H9 (cell line): ENCODE measurements around the gene CDHR2. TPM values are rescaled to one million over a fixed set of nuclear protein-coding genes. Genes with fewer than 3 reads are reported as not detected.

Source experiments
- DNase-seq: peaks from one replicate; pipeline ENCODE4 v3.0.0-alpha.2; 2017
- H2AFZ ChIP-seq: one replicate; pipeline ENCODE4 v1.6.1; 2013; ENCODE audit warnings: mild to moderate bottlenecking, low read length, control low read depth, moderate library complexity
- H2AK5ac ChIP-seq: 2 replicates; pipeline ENCODE4 v1.6.1; 2013; ENCODE audit warnings: low read length, control low read depth, mixed read lengths; ENCODE audit not compliant: insufficient read length
- H2BK120ac ChIP-seq: one replicate; pipeline ENCODE4 v1.6.1; 2013; ENCODE audit warnings: low read depth, mild to moderate bottlenecking, low read length, control low read depth, inconsistent platforms; ENCODE audit not compliant: poor library complexity, severe bottlenecking
- H2BK12ac ChIP-seq: 2 replicates; pipeline ENCODE4 v1.6.1; 2013; ENCODE audit warnings: low read length, control low read depth, mixed read lengths, low read depth; ENCODE audit not compliant: insufficient read length
- H2BK15ac ChIP-seq: 2 replicates; pipeline ENCODE4 v1.6.1; 2013; ENCODE audit warnings: low read depth, low read length, control low read depth
- H2BK20ac ChIP-seq: one replicate; pipeline ENCODE4 v1.6.1; 2013; ENCODE audit warnings: low read depth, mild to moderate bottlenecking, low read length, control low read depth, inconsistent platforms; ENCODE audit not compliant: poor library complexity, severe bottlenecking
- H2BK5ac ChIP-seq: 2 replicates; pipeline ENCODE4 v1.6.1; 2013; ENCODE audit warnings: low read length, control low read depth, mixed read lengths; ENCODE audit not compliant: insufficient read length
- H3K14ac ChIP-seq: 2 replicates; pipeline ENCODE4 v1.6.1; 2013; ENCODE audit warnings: low read length, control low read depth; ENCODE audit not compliant: insufficient read depth
- H3K18ac ChIP-seq: 2 replicates; pipeline ENCODE4 v1.6.1; 2013; ENCODE audit warnings: low read depth, mild to moderate bottlenecking, mixed read lengths, low read length, control low read depth; ENCODE audit not compliant: insufficient read length
- H3K23ac ChIP-seq: 2 replicates; pipeline ENCODE4 v1.6.1; 2013; ENCODE audit warnings: low read length, control low read depth, mixed read lengths, low read depth; ENCODE audit not compliant: insufficient read length
- H3K23me2 ChIP-seq: 2 replicates; pipeline ENCODE4 v1.6.1; 2013; ENCODE audit warnings: low read depth, mild to moderate bottlenecking, mixed read lengths, low read length, control low read depth; ENCODE audit not compliant: insufficient read length, poor library complexity, severe bottlenecking
- H3K27ac ChIP-seq: 2 replicates; pipeline ENCODE4 v1.5.1; 2013; ENCODE audit warnings: low read length, control low read depth, mixed read lengths, low read depth; ENCODE audit not compliant: insufficient read length
- H3K27me3 ChIP-seq: 2 replicates; pipeline ENCODE4 v1.6.1; 2013; ENCODE audit warnings: low read length, control low read depth, inconsistent platforms; ENCODE audit not compliant: insufficient read depth
- H3K4ac ChIP-seq: 2 replicates; pipeline ENCODE4 v1.6.1; 2013; ENCODE audit warnings: low read depth, mild to moderate bottlenecking, control low read depth, inconsistent platforms, low read length, moderate library complexity
- H3K4me1 ChIP-seq: 2 replicates; pipeline ENCODE4 v1.6.1; 2013; ENCODE audit warnings: low read length, control low read depth, inconsistent platforms; ENCODE audit not compliant: insufficient read depth
- H3K4me2 ChIP-seq: 2 replicates; pipeline ENCODE4 v1.6.1; 2013; ENCODE audit warnings: low read length, control low read depth, mixed read lengths; ENCODE audit not compliant: insufficient read length, insufficient read depth
- H3K56ac ChIP-seq: 2 replicates; pipeline ENCODE4 v1.6.1; 2013; ENCODE audit warnings: low read depth, mild to moderate bottlenecking, mixed read lengths, low read length, control low read depth; ENCODE audit not compliant: insufficient read length
- H3K79me1 ChIP-seq: 2 replicates; pipeline ENCODE4 v1.6.1; 2013; ENCODE audit warnings: low read depth, mild to moderate bottlenecking, moderate library complexity, low read length, control low read depth, inconsistent platforms; ENCODE audit not compliant: insufficient read depth, poor library complexity, severe bottlenecking
- H3K79me2 ChIP-seq: 2 replicates; pipeline ENCODE4 v1.6.1; 2013; ENCODE audit warnings: low read length, control low read depth, inconsistent platforms; ENCODE audit not compliant: insufficient read depth
- H3K9ac ChIP-seq: 2 replicates; pipeline ENCODE4 v1.6.1; 2013; ENCODE audit warnings: low read length, control low read depth, mixed read lengths; ENCODE audit not compliant: insufficient read length; ENCODE audit errors: extremely low read depth
- H3K9me3 ChIP-seq: one replicate; pipeline ENCODE4 v1.6.1; 2013; ENCODE audit warnings: low read depth, low read length, inconsistent platforms; ENCODE audit not compliant: control insufficient read depth
- H3T11ph ChIP-seq: one replicate; pipeline ENCODE4 v1.6.1; 2013; ENCODE audit warnings: mild to moderate bottlenecking, low read length, control low read depth, inconsistent platforms
- H4K20me1 ChIP-seq: one replicate; pipeline ENCODE4 v1.6.1; 2013; ENCODE audit not compliant: control insufficient read depth, insufficient read length, insufficient read depth
- H4K5ac ChIP-seq: 2 replicates; pipeline ENCODE4 v1.6.1; 2013; ENCODE audit warnings: low read depth, mild to moderate bottlenecking, mixed read lengths, low read length, control low read depth; ENCODE audit not compliant: insufficient read length
- H4K8ac ChIP-seq: replicated peaks from 2 replicates; pipeline ENCODE4 v1.6.1; 2013; ENCODE audit warnings: low read length, control low read depth, mixed read lengths, low read depth; ENCODE audit not compliant: insufficient read length
- H4K91ac ChIP-seq: 2 replicates; pipeline ENCODE4 v1.6.1; 2013; ENCODE audit warnings: low read depth, mild to moderate bottlenecking, moderate library complexity, mixed read lengths, low read length, control low read depth; ENCODE audit not compliant: insufficient read length
- H3K27ac Mint-ChIP-seq, 3 experiments: 2 replicates in 2 of 3; 3 replicates in 1 of 3; pipeline ENCODE4 v1.8.0; 2020 to 2021; ENCODE audit warnings: mixed read lengths in 3 of 3, mild to moderate bottlenecking in 1 of 3, moderate library complexity in 1 of 3
- H3K27me3 Mint-ChIP-seq: 2 replicates; pipeline ENCODE4 v1.8.0; 2021; ENCODE audit warnings: low read depth, mild to moderate bottlenecking, moderate library complexity, mixed read lengths
- H3K36me3 Mint-ChIP-seq, 3 experiments: 2 replicates in 2 of 3; 3 replicates in 1 of 3; pipeline ENCODE4 v1.8.0; 2020 to 2021; ENCODE audit warnings: low read depth in 3 of 3, mixed read lengths in 3 of 3; ENCODE audit not compliant: insufficient read depth in 1 of 3
- H3K4me1 Mint-ChIP-seq, 2 experiments: 2 replicates each; pipeline ENCODE4 v1.8.0; 2020; ENCODE audit warnings: mixed read lengths in 2 of 2
- H3K4me3 Mint-ChIP-seq, 2 experiments: 2 replicates in 1 of 2; 3 replicates in 1 of 2; pipeline ENCODE4 v1.8.0; 2020 to 2021; ENCODE audit warnings: mild to moderate bottlenecking in 2 of 2, mixed read lengths in 2 of 2, moderate library complexity in 1 of 2
- H3K9me3 Mint-ChIP-seq, 2 experiments: 2 replicates in 1 of 2; 3 replicates in 1 of 2; pipeline ENCODE4 v1.8.0; 2020; ENCODE audit warnings: mild to moderate bottlenecking in 2 of 2, mixed read lengths in 2 of 2, moderate library complexity in 1 of 2
- CTCF ChIP-seq: fragments of 200-600 bp; sonication (generic); conservative IDR thresholded peaks from 3 replicates; pipeline ENCODE4 v1.8.0; 2021; ENCODE audit warnings: antibody characterized with exemption, mild to moderate bottlenecking
- WGBS: extraction: QIAGEN DNeasy Blood & Tissue Kit; methylation state at CpG from one replicate; pipeline ENCODE4 v1.1.7; 2013; ENCODE audit warnings: missing lambda C conversion rate, low lambda C conversion rate, mixed read lengths; ENCODE audit not compliant: insufficient read length; ENCODE audit errors: extremely low coverage; 5-methylcytosine and 5-hydroxymethylcytosine counted together
- total RNA-seq: library from RNA; stranded (reverse); gene quantifications from 2 replicates; pipeline ENCODE4 v1.2.1, GENCODE V29; 2021

Gene CDHR2
- total RNA-seq, 1 experiment from 2014 or later, result 0.90 TPM

GRCh38 chr5:176632745-176633144 lies 83.6 kb downstream of the CDHR2 start:
- Histone ChIP-seq H3K23ac (no peak overlapping the region), H2AFZ (no peak overlapping the region), H3K27me3 (peaks cover 6% of the 10 kb centered on the region; the same call in 1 of the 2 replicates), H3K14ac (no peak overlapping the region), H2BK5ac (no peak overlapping the region), H3K79me2 (no peaks in the 10 kb centered on the region), H2BK12ac (no peak overlapping the region), H2BK120ac (no peak overlapping the region), H3K9ac (no peak overlapping the region), H3K18ac (no peak overlapping the region), H3K4me2 (no peak overlapping the region), H3K56ac (no peak overlapping the region), H3K4ac (no peak overlapping the region), H4K8ac (no peak overlapping the region), H3T11ph (no peak overlapping the region), H3K9me3 (no peaks in the 10 kb centered on the region), H4K5ac (no peak overlapping the region), H3K4me1 (no peaks in the 10 kb centered on the region; the same call in 1 of the 2 replicates), H2BK15ac (no peak overlapping the region), H2BK20ac (no peak overlapping the region), H2AK5ac (no peak overlapping the region), H4K20me1 (no peaks in the 10 kb centered on the region), H3K79me1 (no peaks in the 10 kb centered on the region), H3K23me2 (peaks cover 8% of the 10 kb centered on the region), H3K27ac (no peak overlapping the region), H4K91ac (no peak overlapping the region)
- no CpG with 5 or more reads among the region's 2 CpGs for WGBS
- Mint-ChIP-seq H3K9me3 (peaks cover 0 to 7% of the 10 kb centered on the region in 2 experiments; a peak in 2 of 5 replicates), H3K4me3 (no peak overlapping the region), H3K4me1 (peaks cover 40 to 53% of the 10 kb centered on the region in 2 experiments), H3K27ac (no peak overlapping the region), H3K36me3 (peaks cover 0 to 6% (median 0%) of the 10 kb centered on the region in 3 experiments; a peak in 3 of 7 replicates), H3K27me3 (peaks cover 76% of the 10 kb centered on the region)
- no peak for TF ChIP-seq CTCF
- no peak for DNase-seq
